GM23338 (cell line): ENCODE data around the gene IL17REL. TPM values are rescaled to one million over a fixed set of nuclear protein-coding genes. Genes with fewer than 3 reads are reported as not detected.

Experiments used
- ATAC-seq: fragments of 200-7000 bp; cut with Tn5 transposase; 3 replicates; pipeline ENCODE4 v1.9.1; 2020
- DNase-seq: peaks from one replicate; pipeline ENCODE4 v3.0.0-alpha.2; 2015; ENCODE audit warnings: low spot score
- H2AFZ ChIP-seq: fragments of 200-600 bp; sonication (generic); 2 replicates; pipeline ENCODE4 v1.8.0; 2016; ENCODE audit warnings: antibody characterized with exemption, mild to moderate bottlenecking, moderate library complexity
- H3F3A ChIP-seq: fragments of 200-600 bp; sonication (generic); replicated peaks from 2 replicates; pipeline ENCODE4 v1.8.0; 2017; ENCODE audit warnings: antibody characterized with exemption, mixed run types, low read depth
- H3K27ac ChIP-seq: fragments of 200-600 bp; sonication (generic); 2 replicates; pipeline ENCODE4 v1.6.1; 2016; ENCODE audit warnings: low read depth
- H3K27me3 ChIP-seq: fragments of 200-600 bp; sonication (generic); 2 replicates; pipeline ENCODE4 v1.8.0; 2016; ENCODE audit warnings: mild to moderate bottlenecking, mixed run types, moderate library complexity; ENCODE audit not compliant: insufficient read depth
- H3K36me3 ChIP-seq: fragments of 200-600 bp; sonication (generic); 2 replicates; pipeline ENCODE4 v1.8.0; 2016; ENCODE audit warnings: mild to moderate bottlenecking; ENCODE audit not compliant: insufficient read depth
- H3K4me1 ChIP-seq: fragments of 200-600 bp; sonication (generic); 2 replicates; pipeline ENCODE4 v1.8.0; 2016; ENCODE audit warnings: mild to moderate bottlenecking, moderate library complexity; ENCODE audit not compliant: insufficient read depth
- H3K4me2 ChIP-seq: fragments of 200-600 bp; sonication (generic); 2 replicates; pipeline ENCODE4 v1.7.1; 2017; ENCODE audit warnings: mixed run types
- H3K4me3 ChIP-seq: fragments of 200-600 bp; sonication (generic); 2 replicates; pipeline ENCODE4 v1.6.1; 2016; ENCODE audit warnings: mixed run types
- H3K79me2 ChIP-seq: fragments of 200-600 bp; sonication (generic); replicated peaks from 2 replicates; pipeline ENCODE4 v1.8.0; 2017; ENCODE audit warnings: mild to moderate bottlenecking; ENCODE audit not compliant: insufficient read depth
- H3K9me2 ChIP-seq: fragments of 200-600 bp; sonication (generic); 2 replicates; pipeline ENCODE4 v1.8.0; 2017; ENCODE audit not compliant: insufficient read depth
- H4K20me1 ChIP-seq: fragments of 200-600 bp; sonication (generic); replicated peaks from 2 replicates; pipeline ENCODE4 v1.8.0; 2017; ENCODE audit warnings: mild to moderate bottlenecking; ENCODE audit not compliant: insufficient read depth
- H3K27ac Mint-ChIP-seq: 2 replicates; pipeline ENCODE4 v1.8.0; 2020; ENCODE audit warnings: inconsistent platforms, mild to moderate bottlenecking, moderate library complexity, mixed read lengths
- H3K27me3 Mint-ChIP-seq: 3 replicates; pipeline ENCODE4 v1.8.0; 2022; ENCODE audit warnings: low read depth, mild to moderate bottlenecking, moderate library complexity, mixed read lengths, inconsistent platforms; ENCODE audit not compliant: insufficient read depth, poor library complexity
- H3K36me3 Mint-ChIP-seq: 3 replicates; pipeline ENCODE4 v1.8.0; 2021; ENCODE audit warnings: low read depth, mild to moderate bottlenecking, inconsistent platforms, moderate library complexity, mixed read lengths
- H3K4me1 Mint-ChIP-seq: 3 replicates; pipeline ENCODE4 v1.8.0; 2020; ENCODE audit warnings: mild to moderate bottlenecking, inconsistent platforms, mixed read lengths
- H3K4me3 Mint-ChIP-seq: 3 replicates; pipeline ENCODE4 v1.8.0; 2021; ENCODE audit warnings: moderate library complexity, mild to moderate bottlenecking, inconsistent platforms, mixed read lengths
- H3K9me3 Mint-ChIP-seq: 3 replicates; pipeline ENCODE4 v1.8.0; 2020; ENCODE audit warnings: moderate library complexity, mild to moderate bottlenecking, inconsistent platforms, mixed read lengths
- CREB1 ChIP-seq: fragments of 250-450 bp; sonication (Bioruptor Pico); IDR thresholded peaks from 2 replicates; pipeline ENCODE4 v1.5.0; 2020; ENCODE audit warnings: low read depth, mild to moderate bottlenecking, moderate library complexity
- EZH2 ChIP-seq: fragments of 200-600 bp; sonication (generic); IDR thresholded peaks from one replicate; pipeline ENCODE4 v1.8.0; 2017; ENCODE audit warnings: antibody characterized with exemption, mild to moderate bottlenecking, low read depth; ENCODE audit not compliant: unreplicated experiment
- EZH2phosphoT487 ChIP-seq: fragments of 200-600 bp; sonication (generic); IDR thresholded peaks from one replicate; pipeline ENCODE4 v1.8.1; 2018; ENCODE audit warnings: antibody characterized with exemption; ENCODE audit not compliant: unreplicated experiment
- JUNB ChIP-seq: IDR thresholded peaks from one replicate; pipeline ENCODE4 v1.6.1; 2016; ENCODE audit warnings: antibody characterized with exemption; ENCODE audit not compliant: unreplicated experiment
- NANOG ChIP-seq: IDR thresholded peaks from 2 replicates; pipeline ENCODE4 v1.6.1; 2016; ENCODE audit warnings: antibody characterized with exemption, borderline replicate concordance
- POLR2AphosphoS5 ChIP-seq: IDR thresholded peaks from 2 replicates; pipeline ENCODE4 v1.6.1; 2016; ENCODE audit warnings: antibody characterized with exemption, low read depth
- STAT1 ChIP-seq: IDR thresholded peaks from one replicate; pipeline ENCODE4 v1.6.1; 2016; ENCODE audit warnings: antibody characterized with exemption; ENCODE audit not compliant: unreplicated experiment
- ZNF114 ChIP-seq: fragments of 250-450 bp; sonication (Bioruptor Pico); IDR thresholded peaks from 2 replicates; pipeline ENCODE4 v1.5.0; 2020; ENCODE audit warnings: mild to moderate bottlenecking, moderate library complexity
- ZNF331 ChIP-seq: fragments of 250-450 bp; sonication (Bioruptor Pico); IDR thresholded peaks from 2 replicates; pipeline ENCODE4 v1.5.0; 2020; ENCODE audit warnings: low read depth, mild to moderate bottlenecking, moderate library complexity
- polyA plus RNA-seq: library from polyadenylated mRNA; unstranded; fragments of >200 nt; fragmentation: Nextera tagmentation; extraction: Ambion mirVana; gene quantifications from 2 replicates; pipeline ENCODE4 v1.2.1, GENCODE V29; 2016
- total RNA-seq: library from RNA; depleted of rRNA; stranded (reverse); fragments of >200 nt; shearing (Covaris generic); gene quantifications from 2 replicates; pipeline ENCODE4 v1.2.3, GENCODE V29; 2014
- TF ChIP-seq, protein P1 (sequence below): fragments of 250-450 bp; sonication (Bioruptor Pico); IDR thresholded peaks from 2 replicates; pipeline ENCODE4 v1.5.0; 2020; ENCODE audit warnings: mild to moderate bottlenecking, moderate library complexity
- TF ChIP-seq, protein P2 (sequence below): IDR thresholded peaks from one replicate; pipeline ENCODE4 v1.6.1; 2018; ENCODE audit warnings: antibody characterized with exemption; ENCODE audit not compliant: unreplicated experiment
- TF ChIP-seq, protein P3 (sequence below), 2 experiments: fragments of 200-600 bp in 1 of 2; sonication (generic) in 1 of 2; conservative IDR thresholded peaks; 2 replicates each; pipeline versions ENCODE4 v1.5.1 to v1.6.1; 2016 to 2017; ENCODE audit warnings: antibody characterized with exemption in 2 of 2, low read depth in 2 of 2, mild to moderate bottlenecking in 2 of 2, moderate library complexity in 1 of 2
- TF ChIP-seq, protein P4 (sequence below): IDR thresholded peaks from 2 replicates; pipeline ENCODE4 v1.6.1; 2016; ENCODE audit warnings: antibody characterized with exemption

Gene IL17REL
- total and polyA plus RNA-seq, 2 experiments from 2014 or later, result 0.31 TPM; not detected in 1

DNA sequence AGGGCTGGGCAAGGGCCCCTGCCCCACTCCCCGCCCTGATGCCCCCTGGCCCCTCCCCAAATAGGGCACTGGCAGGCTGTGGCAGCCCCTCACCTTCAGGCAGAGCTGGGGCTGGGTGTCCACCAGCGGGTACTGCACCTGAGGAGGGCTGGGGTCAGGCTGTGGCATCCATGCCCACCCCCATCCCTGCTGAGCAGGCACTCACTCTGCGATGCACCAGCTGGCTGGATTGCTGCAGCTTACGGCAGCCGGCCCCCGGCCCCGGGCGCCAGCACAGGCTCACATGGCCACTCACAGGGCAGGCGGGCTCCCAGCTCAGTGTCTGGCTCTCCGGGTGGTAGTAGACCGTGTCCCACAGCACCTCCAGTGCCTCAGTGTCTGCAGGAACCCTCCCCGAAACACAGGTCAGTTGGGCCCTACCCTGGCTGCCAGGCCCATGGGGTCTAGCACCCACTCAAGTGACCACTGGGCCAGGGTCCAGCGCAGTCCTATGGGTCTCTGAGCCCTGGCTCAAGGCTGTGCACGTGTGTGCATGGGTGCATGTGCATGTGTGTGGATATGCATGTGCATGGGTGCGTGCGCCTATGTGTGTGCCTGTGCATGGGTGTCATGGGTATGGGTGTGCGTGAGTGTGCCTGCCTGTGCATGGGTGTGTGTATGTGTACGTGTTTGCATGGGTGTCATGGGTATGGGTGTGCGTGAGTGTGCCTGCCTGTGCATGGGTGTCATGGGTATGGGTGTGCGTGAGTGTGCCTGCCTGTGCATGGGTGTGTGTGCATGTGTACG is 14.4 kb downstream of the IL17REL start:
- no peaks in the 10 kb centered on the region for H3K36me3 ChIP-seq
- no peaks in the 10 kb centered on the region for H3K79me2 ChIP-seq
- H3K4me1 ChIP-seq, result no peaks in the 10 kb centered on the region; the same call in 1 of the 2 replicates
- Mint-ChIP-seq H3K27me3 (peaks cover 24% of the 10 kb centered on the region), H3K36me3 (no peaks in the 10 kb centered on the region), H3K4me3 (peak overlapping the region; percentile 71), H3K27ac (no peak overlapping the region), H3K4me1 (peaks cover 15% of the 10 kb centered on the region), H3K9me3 (peaks cover 3% of the 10 kb centered on the region; the same call in 1 of the 3 replicates)
- 0 out of 2 replicates have a peak, but pooled peaks cover 3% of the 10 kb centered on the region for H3F3A ChIP-seq
- ATAC-seq (no peak), DNase-seq (no peak)
- H3K4me2 ChIP-seq, result no peak overlapping the region
- H3K4me3 ChIP-seq, result no peak overlapping the region
- H3K27ac ChIP-seq, result no peak overlapping the region
- H3K27me3 ChIP-seq, result peaks cover 15% of the 10 kb centered on the region
- H3K9me2 ChIP-seq, result no peaks in the 10 kb centered on the region
- TF ChIP-seq NANOG, result no peak
- TF ChIP-seq EZH2, result no peak
- TF ChIP-seq STAT1, result no peak
- TF ChIP-seq, protein P1, sequence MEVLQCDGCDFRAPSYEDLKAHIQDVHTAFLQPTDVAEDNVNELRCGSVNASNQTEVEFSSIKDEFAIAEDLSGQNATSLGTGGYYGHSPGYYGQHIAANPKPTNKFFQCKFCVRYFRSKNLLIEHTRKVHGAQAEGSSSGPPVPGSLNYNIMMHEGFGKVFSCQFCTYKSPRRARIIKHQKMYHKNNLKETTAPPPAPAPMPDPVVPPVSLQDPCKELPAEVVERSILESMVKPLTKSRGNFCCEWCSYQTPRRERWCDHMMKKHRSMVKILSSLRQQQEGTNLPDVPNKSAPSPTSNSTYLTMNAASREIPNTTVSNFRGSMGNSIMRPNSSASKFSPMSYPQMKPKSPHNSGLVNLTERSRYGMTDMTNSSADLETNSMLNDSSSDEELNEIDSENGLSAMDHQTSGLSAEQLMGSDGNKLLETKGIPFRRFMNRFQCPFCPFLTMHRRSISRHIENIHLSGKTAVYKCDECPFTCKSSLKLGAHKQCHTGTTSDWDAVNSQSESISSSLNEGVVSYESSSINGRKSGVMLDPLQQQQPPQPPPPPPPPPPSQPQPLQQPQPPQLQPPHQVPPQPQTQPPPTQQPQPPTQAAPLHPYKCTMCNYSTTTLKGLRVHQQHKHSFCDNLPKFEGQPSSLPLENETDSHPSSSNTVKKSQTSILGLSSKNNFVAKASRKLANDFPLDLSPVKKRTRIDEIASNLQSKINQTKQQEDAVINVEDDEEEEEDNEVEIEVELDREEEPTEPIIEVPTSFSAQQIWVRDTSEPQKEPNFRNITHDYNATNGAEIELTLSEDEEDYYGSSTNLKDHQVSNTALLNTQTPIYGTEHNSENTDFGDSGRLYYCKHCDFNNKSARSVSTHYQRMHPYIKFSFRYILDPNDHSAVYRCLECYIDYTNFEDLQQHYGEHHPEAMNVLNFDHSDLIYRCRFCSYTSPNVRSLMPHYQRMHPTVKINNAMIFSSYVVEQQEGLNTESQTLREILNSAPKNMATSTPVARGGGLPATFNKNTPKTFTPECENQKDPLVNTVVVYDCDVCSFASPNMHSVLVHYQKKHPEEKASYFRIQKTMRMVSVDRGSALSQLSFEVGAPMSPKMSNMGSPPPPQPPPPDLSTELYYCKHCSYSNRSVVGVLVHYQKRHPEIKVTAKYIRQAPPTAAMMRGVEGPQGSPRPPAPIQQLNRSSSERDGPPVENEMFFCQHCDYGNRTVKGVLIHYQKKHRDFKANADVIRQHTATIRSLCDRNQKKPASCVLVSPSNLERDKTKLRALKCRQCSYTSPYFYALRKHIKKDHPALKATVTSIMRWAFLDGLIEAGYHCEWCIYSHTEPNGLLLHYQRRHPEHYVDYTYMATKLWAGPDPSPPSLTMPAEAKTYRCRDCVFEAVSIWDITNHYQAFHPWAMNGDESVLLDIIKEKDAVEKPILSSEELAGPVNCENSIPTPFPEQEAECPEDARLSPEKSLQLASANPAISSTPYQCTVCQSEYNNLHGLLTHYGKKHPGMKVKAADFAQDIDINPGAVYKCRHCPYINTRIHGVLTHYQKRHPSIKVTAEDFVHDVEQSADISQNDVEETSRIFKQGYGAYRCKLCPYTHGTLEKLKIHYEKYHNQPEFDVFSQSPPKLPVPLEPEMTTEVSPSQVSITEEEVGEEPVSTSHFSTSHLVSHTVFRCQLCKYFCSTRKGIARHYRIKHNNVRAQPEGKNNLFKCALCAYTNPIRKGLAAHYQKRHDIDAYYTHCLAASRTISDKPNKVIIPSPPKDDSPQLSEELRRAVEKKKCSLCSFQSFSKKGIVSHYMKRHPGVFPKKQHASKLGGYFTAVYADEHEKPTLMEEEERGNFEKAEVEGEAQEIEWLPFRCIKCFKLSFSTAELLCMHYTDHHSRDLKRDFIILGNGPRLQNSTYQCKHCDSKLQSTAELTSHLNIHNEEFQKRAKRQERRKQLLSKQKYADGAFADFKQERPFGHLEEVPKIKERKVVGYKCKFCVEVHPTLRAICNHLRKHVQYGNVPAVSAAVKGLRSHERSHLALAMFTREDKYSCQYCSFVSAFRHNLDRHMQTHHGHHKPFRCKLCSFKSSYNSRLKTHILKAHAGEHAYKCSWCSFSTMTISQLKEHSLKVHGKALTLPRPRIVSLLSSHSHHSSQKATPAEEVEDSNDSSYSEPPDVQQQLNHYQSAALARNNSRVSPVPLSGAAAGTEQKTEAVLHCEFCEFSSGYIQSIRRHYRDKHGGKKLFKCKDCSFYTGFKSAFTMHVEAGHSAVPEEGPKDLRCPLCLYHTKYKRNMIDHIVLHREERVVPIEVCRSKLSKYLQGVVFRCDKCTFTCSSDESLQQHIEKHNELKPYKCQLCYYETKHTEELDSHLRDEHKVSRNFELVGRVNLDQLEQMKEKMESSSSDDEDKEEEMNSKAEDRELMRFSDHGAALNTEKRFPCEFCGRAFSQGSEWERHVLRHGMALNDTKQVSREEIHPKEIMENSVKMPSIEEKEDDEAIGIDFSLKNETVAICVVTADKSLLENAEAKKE (CRISPR knock-in tag), result no peak
- TF ChIP-seq, protein P2, sequence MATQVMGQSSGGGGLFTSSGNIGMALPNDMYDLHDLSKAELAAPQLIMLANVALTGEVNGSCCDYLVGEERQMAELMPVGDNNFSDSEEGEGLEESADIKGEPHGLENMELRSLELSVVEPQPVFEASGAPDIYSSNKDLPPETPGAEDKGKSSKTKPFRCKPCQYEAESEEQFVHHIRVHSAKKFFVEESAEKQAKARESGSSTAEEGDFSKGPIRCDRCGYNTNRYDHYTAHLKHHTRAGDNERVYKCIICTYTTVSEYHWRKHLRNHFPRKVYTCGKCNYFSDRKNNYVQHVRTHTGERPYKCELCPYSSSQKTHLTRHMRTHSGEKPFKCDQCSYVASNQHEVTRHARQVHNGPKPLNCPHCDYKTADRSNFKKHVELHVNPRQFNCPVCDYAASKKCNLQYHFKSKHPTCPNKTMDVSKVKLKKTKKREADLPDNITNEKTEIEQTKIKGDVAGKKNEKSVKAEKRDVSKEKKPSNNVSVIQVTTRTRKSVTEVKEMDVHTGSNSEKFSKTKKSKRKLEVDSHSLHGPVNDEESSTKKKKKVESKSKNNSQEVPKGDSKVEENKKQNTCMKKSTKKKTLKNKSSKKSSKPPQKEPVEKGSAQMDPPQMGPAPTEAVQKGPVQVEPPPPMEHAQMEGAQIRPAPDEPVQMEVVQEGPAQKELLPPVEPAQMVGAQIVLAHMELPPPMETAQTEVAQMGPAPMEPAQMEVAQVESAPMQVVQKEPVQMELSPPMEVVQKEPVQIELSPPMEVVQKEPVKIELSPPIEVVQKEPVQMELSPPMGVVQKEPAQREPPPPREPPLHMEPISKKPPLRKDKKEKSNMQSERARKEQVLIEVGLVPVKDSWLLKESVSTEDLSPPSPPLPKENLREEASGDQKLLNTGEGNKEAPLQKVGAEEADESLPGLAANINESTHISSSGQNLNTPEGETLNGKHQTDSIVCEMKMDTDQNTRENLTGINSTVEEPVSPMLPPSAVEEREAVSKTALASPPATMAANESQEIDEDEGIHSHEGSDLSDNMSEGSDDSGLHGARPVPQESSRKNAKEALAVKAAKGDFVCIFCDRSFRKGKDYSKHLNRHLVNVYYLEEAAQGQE, result no peak
- no peak for TF ChIP-seq JUNB
- TF ChIP-seq POLR2AphosphoS5, result no peak
- no peak for TF ChIP-seq ZNF114
- TF ChIP-seq ZNF331 (CRISPR knock-in tag), result no peak
- TF ChIP-seq CREB1 (CRISPR knock-in tag), result no peak
- TF ChIP-seq EZH2phosphoT487, result no peak
- TF ChIP-seq, protein P3, sequence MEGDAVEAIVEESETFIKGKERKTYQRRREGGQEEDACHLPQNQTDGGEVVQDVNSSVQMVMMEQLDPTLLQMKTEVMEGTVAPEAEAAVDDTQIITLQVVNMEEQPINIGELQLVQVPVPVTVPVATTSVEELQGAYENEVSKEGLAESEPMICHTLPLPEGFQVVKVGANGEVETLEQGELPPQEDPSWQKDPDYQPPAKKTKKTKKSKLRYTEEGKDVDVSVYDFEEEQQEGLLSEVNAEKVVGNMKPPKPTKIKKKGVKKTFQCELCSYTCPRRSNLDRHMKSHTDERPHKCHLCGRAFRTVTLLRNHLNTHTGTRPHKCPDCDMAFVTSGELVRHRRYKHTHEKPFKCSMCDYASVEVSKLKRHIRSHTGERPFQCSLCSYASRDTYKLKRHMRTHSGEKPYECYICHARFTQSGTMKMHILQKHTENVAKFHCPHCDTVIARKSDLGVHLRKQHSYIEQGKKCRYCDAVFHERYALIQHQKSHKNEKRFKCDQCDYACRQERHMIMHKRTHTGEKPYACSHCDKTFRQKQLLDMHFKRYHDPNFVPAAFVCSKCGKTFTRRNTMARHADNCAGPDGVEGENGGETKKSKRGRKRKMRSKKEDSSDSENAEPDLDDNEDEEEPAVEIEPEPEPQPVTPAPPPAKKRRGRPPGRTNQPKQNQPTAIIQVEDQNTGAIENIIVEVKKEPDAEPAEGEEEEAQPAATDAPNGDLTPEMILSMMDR (conservative IDR thresholded peaks at IDR 0.05; ENCODE audit: low read depth in 2 of 2), result no peak
- TF ChIP-seq, protein P4, sequence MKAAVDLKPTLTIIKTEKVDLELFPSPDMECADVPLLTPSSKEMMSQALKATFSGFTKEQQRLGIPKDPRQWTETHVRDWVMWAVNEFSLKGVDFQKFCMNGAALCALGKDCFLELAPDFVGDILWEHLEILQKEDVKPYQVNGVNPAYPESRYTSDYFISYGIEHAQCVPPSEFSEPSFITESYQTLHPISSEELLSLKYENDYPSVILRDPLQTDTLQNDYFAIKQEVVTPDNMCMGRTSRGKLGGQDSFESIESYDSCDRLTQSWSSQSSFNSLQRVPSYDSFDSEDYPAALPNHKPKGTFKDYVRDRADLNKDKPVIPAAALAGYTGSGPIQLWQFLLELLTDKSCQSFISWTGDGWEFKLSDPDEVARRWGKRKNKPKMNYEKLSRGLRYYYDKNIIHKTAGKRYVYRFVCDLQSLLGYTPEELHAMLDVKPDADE, result no peak
- H4K20me1 ChIP-seq, result no peaks in the 10 kb centered on the region
- H2AFZ ChIP-seq, result no peak overlapping the region
